Mesenteric fat pad (tissue), 1 donor: ENCODE measurements around the gene KLF1. TPM values are rescaled to one million over a fixed set of nuclear protein-coding genes. Genes with fewer than 3 reads are reported as not detected.

ENCODE experiments used
- DNase-seq: peaks from one replicate; pipeline ENCODE4 v3.0.0-alpha.2; 2020; ENCODE audit warnings: low spot score
- microRNA-seq: library from miRNA; unstranded; fragments of <30 nt; microRNA quantifications from one replicate; pipeline ENCODE4 v1.2.0, GENCODE V29; 2020; ENCODE audit warnings: borderline number of aligned reads
- total RNA-seq: library from RNA; stranded (reverse); fragmentation: NEBNext Ultra II Directional; extraction: Animal tissue kit (Norgen Biotek cat#: 25700); gene quantifications from one replicate; pipeline ENCODE4 v1.2.1, GENCODE V29; 2021
- donor health status: DM: yes; HTN: yes; CAD: no.

KLF1 gene
- total RNA-seq, 1 donor from 2014 or later: not detected

- DNase-seq: no peak
Measured at GRCh38 chr19:12838886-12839756, 47.9 kb downstream of the KLF1 start.

DNA sequence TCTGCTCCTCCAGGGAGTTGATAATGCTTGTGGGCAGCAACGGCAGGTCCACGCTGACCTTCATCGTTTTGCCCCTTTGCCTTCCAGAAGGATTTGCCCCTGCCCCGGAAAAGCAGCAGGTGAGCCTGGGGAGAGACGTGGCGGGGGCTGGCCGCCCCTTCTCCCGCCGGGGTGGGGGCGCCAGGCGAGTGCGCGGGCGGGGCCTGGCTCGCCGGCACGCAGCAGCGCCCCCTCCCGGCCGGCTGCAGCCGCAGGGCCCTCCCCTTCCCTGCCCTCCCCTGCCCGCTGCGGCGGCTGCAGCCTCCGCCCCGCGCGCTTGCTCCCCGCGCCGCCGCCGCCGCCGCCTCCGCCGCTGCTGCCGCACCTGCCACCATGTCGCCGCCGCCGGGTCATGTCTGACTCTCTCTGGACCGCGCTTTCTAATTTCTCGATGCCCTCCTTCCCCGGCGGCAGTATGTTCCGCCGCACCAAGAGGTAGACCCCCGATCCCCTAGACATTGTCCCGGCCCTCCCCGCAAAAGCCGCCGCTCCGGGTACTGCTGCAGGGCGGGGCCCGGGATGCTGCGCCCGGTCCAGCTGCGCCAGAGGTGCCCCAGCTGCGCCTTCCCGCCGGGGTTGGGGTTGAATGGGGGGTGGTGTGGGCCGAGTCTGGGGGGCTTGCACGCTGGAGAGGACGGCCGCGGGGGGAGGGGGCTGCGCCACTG, 48.7 kb downstream of the KLF1 start, which contains the start of gene MAST1:
TSS of gene MAST1 (plus strand) at position 334 of the 704 bp plus-strand sequence. CDS start at position 392, 58 bp downstream.
- DNase-seq: no peak

DNA sequence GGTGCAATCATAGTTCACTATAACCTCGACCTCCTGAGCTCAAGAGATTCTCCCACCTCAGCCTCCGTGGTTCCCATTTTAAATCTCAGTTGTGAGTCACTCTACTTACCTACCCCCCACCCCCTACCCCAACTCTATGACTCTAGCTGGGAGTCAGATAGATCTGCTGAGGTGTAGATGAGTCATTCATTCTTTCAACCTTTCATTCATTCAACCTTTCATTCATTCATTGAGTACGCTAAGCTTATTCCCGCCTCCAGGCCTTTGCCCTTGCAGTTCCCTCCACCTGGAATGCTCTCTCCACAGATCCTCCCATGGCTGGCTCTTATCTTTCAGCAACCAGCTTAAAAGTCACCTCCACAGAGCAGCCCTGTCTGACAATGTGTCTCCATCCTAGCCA, 49.8 kb downstream of the KLF1 start:
- DNase-seq: no peak

DNA sequence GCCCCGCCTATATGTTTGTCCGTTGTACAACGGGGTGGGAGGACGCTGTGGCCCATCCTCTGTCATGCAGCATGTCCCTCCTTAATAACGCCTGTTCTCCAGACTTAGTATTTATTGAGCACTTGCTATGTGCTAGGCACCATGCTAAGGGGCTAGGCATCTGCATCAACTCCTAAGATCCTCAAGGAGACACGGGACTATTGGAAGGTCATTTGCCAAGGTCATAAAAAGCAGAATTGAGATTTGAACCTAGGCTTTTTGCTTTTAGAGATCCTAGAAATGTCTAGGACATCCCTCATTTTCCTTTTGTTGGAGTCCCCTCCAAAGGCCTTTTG, 50.5 kb downstream of the KLF1 start:
- DNase-seq: no peak

DNA sequence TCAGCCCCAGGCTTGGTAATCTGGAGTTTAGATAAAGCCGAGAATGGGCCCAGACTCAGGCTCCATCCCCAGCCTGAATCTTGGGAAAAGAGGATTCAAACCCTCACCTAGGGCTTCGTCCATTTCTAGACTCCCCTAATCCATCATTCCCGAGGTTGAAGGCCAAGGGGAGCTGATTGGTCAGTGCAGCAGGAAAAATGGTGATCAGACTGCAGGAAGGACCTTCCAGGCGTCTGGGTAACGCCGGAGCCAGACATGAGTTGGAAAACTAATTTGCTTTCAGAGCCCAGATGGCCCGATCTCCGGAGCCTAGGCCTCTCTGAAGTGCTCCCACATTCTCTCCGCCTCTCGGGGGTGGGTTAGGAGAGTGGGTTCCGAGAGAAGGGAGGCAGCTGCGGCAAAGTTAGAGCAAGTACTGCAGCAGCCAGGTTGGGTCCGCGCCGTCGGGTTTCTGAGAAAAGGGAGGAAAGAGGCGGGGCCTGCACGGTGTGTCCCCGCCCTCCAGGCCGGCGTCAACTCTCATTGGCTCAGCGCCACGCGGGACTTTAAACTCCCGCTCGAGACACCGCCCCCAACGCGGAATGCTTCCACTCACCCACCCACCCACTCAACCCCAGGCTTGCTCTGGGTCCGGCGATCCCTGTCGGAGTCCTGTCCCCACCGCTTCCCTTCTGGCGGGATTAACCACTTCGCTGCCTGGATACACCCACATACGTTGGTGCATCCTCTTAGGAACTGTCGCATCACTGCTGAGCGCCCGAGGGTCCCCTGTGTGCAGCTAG, 51.8 kb downstream of the KLF1 start:
- no peak for DNase-seq

DNA sequence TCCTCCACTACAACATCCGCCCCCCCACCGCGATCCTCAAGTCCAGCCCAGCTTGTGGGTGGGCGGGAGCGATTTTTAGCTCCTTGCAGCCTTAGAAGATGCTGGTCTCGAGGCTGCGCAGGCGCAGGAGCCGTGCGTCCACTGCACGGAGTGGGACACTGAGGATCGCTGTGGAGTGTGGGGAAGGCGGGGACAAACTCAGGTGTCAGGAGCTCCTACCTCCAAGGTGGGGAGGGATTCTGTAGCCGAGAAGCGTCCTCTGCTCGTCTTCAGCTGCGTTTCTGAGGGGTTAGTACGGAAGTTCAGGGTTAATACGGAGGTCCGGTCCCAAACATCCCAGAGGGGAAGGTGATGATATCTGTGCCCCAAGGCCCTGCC, 52.4 kb downstream of the KLF1 start, which contains the start of gene RTBDN:
TSS of gene RTBDN (minus strand) at position 14 of the 378 bp plus-strand sequence. CDS start 4,600 bp downstream, outside the sequence.
- DNase-seq: no peak

Small RNA genes lying within 50 kb of the gene (microRNA-seq; reads per million reads assigned to microRNA genes)
- not detected for gene MIR5695
- not detected for gene MIR6794

Other genes starting within 250 kb of the KLF1 start
- gene MAN2B1, start 220.5 kb downstream of the KLF1 start, total RNA-seq: 106 TPM
- 7.2 TPM for gene WDR83, start 220.4 kb downstream of the KLF1 start, total RNA-seq
- gene DHPS, start 205.3 kb downstream of the KLF1 start, total RNA-seq: 46.3 TPM
- not detected for gene GNG14, start 199.2 kb downstream of the KLF1 start, total RNA-seq
- gene FBXW9, start 190.6 kb downstream of the KLF1 start, total RNA-seq: 4.4 TPM
- gene TNPO2, start 163.3 kb downstream of the KLF1 start, total RNA-seq: 79.4 TPM
- 139 TPM for gene TRIR, start 152.5 kb downstream of the KLF1 start, total RNA-seq
- gene GET3, start 149.7 kb downstream of the KLF1 start, total RNA-seq: 57.6 TPM
- gene BEST2, start 135.4 kb downstream of the KLF1 start, total RNA-seq: not detected
- 57.7 TPM for gene HOOK2, start 111.6 kb downstream of the KLF1 start, total RNA-seq
- gene JUNB, start 95.7 kb downstream of the KLF1 start, total RNA-seq: 800 TPM
- 238 TPM for gene PRDX2, start 85.4 kb downstream of the KLF1 start, total RNA-seq
- 2.1 TPM for gene THSD8, start 85.1 kb downstream of the KLF1 start, total RNA-seq
- 2.7 TPM for gene RNASEH2A, start 80.6 kb downstream of the KLF1 start, total RNA-seq
- not detected for gene RTBDN, start 52.6 kb downstream of the KLF1 start, total RNA-seq
- gene MAST1, start 48.7 kb downstream of the KLF1 start, total RNA-seq: 0.90 TPM
- gene DNASE2, start 5.8 kb downstream of the KLF1 start, total RNA-seq: 28.9 TPM
- gene GCDH, start 4.0 kb upstream of the KLF1 start, total RNA-seq: 23.3 TPM
- gene SYCE2, start 32.1 kb upstream of the KLF1 start, total RNA-seq: not detected
- gene FARSA, start 46.5 kb upstream of the KLF1 start, total RNA-seq: 51.6 TPM
- 877 TPM for gene CALR, start 51.4 kb upstream of the KLF1 start, total RNA-seq
- 143 TPM for gene RAD23A, start 58.7 kb upstream of the KLF1 start, total RNA-seq
- 19.8 TPM for gene GADD45GIP1, start 70.0 kb upstream of the KLF1 start, total RNA-seq
- gene DAND5, start 82.4 kb upstream of the KLF1 start, total RNA-seq: not detected
- 166 TPM for gene NFIX, start 108.3 kb upstream of the KLF1 start, total RNA-seq
- 11.5 TPM for gene LYL1, start 215.7 kb upstream of the KLF1 start, total RNA-seq
- gene TRMT1, start 229.5 kb upstream of the KLF1 start, total RNA-seq: 33.2 TPM
- 45.2 TPM for gene NACC1, start 231.1 kb upstream of the KLF1 start, total RNA-seq